Measurements from ENCODE around the gene GUCY1B1.

GRCh38 chr4:155751569-155751968, 7.3 kb upstream of the GUCY1B1 start:
- no peak for TF ChIP-seq CTCF (IDR thresholded peaks at IDR 0.05)
- TF ChIP-seq POLR2A (IDR thresholded peaks at IDR 0.05) = no peak

Measured in testis (tissue), 2 donors.